GM18907 (cell line): Measurements from ENCODE around the gene TRIM69.
"Not testable (repeated sequence)": the region's sequence is repeated elsewhere in the genome, so short reads cannot be mapped to it uniquely, and the experiment has no call there.

Experiments
- ATAC-seq: cut with Tn5 transposase; IDR thresholded peaks from one replicate; pipeline ENCODE4 v1.9.1; 2021; ENCODE audit warnings: mild to moderate bottlenecking, moderate library complexity; ENCODE audit not compliant: unreplicated experiment

Gene TRIM69

DNA sequence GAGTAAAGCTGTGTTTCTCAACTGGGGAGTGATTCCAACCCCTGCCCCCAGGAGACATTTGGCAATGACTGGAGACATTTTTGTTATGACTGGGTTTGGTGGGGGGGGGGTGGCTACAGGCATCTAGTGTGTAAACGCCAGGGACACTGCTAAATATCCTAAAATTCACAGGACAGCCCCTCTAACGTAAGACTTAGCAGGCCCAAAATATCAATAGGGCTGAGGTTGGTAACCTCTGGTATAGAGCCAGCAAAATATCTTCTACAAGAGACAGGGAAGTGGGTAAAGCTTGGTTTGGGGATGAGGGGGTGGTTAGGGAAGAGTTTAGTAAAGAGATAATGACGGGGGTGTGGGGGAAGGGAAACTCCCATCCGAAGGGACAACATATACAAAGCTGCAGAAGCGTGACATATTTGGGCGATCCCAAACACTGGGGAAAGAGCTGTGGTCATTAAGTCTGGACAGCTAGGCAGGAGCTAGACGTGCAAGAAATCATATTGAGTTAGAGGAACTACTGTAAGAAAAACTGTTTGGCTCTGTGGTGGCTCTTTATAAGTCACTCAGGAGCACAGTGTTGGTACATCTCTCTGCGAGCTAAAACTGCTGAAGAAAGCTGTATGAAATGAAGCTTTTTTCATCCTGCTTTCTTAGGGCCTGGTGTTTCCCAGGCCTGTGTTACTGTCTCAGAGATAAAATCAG lies 697 bp upstream of the TRIM69 start:
- ATAC-seq: peak; percentile 39

DNA sequence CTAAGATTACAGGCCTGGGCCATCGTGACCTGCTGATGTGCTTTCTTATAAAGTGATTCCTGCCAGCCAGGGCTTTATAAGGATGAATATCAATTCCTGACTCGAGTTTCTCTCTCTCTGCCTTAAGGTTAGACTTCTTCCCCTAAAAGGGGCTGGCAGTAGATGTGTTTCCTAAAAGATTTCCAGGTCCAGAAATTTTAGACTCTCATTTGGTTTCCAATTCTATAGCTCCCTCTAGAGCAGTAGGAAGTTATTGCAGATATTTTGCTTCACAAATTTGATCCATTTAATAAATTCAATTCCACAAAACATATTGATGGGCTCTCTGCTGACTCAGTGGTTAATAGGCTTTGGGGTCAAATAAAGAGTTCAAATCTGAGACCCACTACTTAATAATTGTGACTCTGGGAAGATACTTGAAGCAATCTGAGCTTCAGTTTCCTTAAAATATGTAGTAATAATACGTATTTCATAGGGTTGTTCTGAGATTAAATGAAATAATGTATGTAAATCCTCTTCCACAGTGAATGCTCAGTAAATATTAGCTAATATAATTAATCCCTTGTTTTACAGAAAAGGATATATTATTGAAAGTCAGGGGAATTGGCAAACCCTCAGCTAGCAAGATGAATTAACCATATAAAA lies 2.1 kb downstream of the TRIM69 start:
- no peak for ATAC-seq

DNA sequence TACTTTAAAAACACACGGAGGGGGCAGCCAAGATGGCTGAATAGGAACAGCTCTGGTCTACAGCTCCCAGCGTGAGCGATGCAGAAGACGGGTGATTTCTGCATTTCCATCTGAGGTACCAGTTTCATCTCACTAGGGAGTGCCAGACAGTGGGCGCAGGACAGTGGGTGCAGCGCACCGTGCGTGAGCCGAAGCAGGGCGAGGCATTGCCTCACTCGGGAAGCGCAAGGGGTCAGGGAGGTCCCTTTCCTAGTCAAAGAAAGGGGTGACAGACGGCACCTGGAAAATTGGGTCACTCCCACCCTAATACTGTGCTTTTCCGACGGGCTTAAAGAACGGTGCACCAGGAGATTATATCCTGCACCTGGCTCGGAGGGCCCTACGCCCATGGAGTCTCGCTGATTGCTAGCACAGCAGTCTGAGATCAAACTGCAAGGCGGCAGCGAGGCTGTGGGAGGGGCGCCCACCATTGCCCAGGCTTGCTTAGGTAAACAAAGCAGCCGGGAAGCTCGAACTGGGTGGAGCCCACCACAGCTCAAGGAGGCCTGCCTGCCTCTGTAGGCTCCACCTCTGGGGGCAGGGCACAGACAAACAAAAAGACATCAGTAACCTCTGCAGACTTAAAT lies 3.0 kb downstream of the TRIM69 start:
- not testable (repeated sequence) for ATAC-seq

DNA sequence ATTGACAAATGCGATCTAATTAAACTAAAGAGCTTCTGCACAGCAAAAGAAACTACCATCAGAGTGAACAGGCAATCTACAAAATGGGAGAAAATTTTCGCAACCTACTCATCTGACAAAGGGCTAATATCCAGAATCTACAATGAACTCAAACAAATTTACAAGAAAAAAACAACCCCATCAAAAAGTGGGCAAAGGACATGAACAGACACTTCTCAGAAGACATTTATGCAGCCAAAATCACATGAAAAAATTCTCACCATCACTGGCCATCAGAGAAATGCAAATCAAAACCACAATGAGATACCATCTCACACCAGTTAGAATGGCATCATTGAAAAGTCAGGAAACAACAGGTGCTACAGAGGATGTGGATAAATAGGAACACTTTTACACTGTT lies 7.1 kb downstream of the TRIM69 start:
- ATAC-seq: not testable (repeated sequence)

DNA sequence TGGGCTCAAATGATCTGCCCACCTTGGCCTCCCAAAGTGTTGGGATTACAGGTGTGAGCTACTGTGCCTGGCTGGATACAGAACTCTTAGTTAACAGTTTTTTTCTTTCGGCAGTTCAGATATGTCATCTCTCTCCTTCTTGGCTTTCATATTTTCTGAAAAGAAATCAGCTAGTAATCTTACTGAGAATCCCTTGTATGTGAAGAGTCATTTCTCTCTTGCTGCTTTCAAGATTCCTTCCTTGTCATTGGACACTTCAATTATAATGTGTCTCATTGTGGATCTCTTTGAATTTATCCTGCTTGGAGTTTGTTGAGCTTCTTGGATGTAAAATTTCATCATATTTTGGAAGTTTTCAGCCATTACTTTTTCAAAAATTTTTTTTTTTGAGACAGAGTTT lies 17.0 kb downstream of the TRIM69 start:
- ATAC-seq: no peak

DNA sequence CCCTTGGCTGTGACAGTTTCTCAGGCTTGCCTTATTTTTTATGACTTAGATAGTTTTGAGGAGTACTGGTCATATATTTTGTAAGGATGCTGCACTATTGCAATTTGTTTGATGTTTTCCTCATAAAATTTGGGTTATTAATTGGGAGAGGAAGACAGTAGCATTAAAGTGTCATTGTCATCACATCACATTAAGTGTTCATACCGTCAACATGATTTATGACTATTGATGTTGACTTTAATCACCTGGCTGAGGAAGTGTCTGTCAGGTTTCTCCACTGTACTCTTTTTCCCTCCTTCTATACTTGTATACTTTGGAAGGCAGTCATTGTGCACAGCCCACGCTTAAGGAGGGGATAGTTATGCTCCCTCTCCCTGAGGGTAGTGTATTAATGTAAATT lies 26.9 kb downstream of the TRIM69 start:
- no peak for ATAC-seq

DNA sequence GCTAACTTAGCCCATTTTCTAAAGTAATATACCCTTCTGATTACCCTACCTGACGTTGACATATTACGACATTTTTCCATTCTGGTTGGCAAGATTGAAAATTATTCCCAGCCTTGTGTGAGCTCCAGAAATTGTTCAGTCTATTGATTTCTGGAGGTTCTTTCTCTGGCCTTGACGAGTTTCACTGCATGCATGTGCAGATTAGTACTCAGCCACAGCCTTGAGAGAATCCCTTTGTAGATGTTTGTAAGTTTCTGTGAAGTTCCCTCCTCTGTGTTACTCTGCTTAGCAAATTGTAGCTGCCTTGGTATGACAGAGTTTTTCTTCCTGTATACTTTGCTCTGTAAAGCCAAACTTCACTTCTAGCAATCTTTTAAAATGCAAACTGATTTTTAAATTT lies 27.5 kb downstream of the TRIM69 start:
- no peak for ATAC-seq

DNA sequence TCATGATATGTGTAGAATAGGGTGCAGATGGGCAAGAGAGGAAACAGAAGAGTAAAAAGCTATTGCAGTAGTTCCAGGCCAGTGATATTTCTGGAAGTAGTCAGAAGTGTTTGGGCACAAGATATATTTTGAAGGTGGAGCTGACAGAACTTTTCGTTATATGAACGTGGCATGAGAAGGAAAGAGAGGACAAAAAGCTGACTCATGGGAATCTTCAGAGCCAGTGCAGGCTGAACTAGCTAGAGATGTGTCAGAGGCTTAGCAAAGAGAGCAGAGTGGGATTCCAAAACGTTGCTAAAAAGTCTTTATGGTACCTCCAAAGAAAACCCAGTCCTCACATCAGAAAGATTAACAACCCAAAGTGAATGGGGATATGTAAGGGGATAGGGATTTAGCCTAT lies 28.7 kb downstream of the TRIM69 start:
- no peak for ATAC-seq

DNA sequence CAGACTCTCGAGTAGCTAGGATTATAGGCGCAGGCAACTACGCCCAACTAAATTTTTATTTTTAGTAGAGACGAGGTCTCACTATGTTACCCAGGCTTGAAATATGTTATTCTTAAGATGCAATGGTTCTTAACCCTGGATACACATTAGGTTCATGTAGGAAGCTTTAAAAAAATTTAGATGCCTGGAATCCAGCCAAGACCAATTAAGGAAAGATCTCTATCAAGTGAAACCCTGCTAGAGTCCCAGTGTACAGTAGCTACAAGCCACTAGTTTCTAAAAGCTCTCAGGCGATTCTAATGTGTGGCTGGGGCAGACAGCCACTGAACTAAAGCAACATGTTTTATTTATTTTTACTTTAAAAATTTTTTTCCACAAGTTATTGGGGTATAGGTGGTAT lies 33.2 kb downstream of the TRIM69 start:
- no peak for ATAC-seq

DNA sequence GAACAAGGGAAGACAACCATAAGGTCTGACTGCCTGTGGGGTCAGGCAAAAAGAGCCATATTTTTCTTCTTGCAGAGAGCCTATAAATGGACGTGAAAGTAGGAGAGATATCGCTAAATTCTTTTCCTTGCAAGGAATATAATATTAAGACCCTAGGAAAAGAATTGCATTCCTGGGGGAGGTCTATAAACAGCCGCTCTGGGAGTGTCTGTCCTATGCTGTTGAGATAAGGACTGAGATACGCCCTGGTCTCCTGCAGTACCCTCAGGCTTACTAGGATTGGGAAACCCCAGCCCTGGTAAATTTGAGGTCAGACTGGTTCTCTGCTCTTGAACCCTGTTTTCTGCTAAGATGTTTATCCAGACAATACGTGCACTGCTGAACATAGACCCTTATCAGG lies 34.4 kb downstream of the TRIM69 start:
- ATAC-seq: not testable (repeated sequence)

DNA sequence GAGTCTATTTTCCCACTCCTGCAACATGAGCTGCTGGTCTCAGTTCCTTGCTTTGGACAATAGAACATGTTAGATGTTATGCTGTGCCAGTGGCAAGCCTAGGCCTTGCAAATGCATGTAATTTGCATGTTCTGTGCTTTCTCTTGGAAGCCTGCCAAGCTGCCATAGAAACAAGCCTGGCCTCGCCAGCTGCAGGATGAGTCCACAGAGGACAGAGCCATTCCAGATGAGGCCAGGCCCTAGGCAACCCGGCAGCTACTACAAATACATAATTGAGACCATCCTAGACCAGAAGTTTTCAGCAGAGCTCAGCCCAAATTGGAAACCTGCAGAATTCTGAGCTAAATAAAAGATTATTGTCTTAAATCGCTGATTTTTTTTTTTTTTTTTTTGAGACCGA lies 39.6 kb downstream of the TRIM69 start:
- no peak for ATAC-seq

DNA sequence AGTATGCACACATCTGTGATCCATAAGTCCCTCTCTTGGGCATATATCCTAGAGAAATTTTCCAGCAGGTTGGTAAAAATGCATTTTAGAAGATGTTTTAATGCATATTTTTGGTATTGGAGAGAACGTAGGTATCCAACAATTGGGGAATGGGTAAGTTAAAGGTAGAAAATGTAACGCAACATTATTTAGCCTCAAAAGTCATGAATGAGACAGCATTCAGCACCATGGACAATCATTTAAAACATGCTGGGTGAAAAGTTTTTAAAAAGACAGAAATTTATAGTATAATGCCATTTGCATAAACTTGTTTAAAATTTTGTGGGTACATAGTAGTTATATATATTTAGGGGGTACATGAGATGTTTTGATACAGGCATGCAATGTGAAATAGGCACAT lies 43.4 kb downstream of the TRIM69 start:
- no peak for ATAC-seq

DNA sequence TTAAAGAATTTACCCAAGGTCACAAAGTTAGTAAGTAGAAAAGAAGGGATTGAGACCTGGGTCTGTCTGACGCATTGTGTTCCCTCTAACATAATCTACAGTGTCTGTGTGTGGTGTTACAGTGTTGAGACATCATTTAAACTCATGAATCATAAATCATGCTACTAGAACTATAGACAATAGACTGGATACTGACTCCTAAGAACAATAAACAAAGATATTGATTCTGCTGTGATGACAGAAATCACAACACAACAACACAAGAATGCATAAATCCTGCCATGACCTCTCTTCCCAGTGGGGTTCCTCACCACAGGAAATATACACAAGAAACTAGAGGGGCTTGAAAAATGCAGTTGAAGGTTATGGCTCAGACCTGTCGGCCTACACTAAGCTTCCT lies 44.3 kb downstream of the TRIM69 start:
- no peak for ATAC-seq

DNA sequence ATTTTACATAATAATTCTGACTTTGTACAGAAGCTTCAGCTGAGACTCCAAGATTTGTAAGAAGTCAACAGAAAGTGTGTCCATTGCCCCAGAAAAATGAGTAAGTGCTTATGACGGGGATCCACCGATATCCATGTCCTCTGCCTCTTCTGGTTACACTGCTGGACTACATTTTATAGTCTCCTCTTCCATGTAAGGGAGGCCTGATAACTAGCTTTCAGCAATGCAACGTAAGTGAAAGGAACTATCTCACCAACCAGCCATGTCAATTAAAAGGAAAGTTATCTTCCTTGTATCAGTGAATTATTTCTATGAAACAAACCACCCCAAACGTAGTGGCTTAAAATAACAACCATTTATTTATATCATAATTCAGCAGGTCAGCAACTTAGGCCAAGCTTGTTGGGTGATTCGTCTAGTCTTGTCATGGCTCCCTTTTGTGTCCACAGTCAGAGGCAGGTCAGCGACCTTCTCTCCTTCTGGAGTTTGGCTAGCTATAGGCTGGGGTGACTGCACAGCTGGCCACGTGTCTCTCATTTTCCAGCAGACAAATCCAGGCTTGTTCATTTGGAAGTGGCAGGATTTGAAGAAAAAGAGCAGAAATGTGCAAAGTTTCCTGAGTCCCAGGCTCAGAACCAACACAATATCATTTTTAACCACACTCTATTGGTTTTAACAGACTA lies 44.9 kb downstream of the TRIM69 start:
- no peak for ATAC-seq

DNA sequence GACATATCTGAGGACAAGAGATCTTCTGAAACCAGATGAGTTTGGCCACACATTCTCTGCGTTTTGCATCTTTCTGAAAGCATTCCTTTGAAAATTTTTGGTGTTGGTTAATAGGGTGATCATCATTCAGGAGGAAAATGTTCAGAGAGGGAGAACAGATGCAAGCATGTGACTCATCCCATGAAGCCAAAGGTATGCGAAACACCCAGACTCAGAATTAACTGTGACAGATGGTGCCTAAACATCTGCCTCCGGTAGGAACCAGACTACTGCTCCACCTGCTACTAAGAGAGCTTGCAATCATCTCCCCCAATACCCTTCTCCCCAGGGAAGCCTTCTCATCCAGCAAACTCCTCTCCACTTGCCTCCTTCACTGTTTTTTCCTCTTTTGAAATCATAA lies 46.2 kb downstream of the TRIM69 start:
- no peak for ATAC-seq

DNA sequence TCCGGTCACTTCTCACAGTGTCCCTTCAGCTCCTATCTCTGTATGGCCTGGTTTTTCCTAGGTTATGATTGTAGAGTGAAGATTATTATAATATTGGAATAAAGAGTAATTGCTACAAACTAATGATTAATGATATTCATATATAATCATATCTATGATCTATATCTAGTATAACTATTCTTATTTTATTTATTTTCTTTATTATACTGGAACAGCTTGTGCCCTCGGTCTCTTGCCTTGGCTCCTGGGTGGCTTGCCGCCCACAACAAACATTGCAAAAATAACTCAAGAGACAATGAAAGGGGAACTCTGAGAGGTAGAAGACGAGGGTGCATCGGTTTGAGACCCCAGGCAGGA lies 48.6 kb downstream of the TRIM69 start:
- ATAC-seq: not testable (repeated sequence)

DNA sequence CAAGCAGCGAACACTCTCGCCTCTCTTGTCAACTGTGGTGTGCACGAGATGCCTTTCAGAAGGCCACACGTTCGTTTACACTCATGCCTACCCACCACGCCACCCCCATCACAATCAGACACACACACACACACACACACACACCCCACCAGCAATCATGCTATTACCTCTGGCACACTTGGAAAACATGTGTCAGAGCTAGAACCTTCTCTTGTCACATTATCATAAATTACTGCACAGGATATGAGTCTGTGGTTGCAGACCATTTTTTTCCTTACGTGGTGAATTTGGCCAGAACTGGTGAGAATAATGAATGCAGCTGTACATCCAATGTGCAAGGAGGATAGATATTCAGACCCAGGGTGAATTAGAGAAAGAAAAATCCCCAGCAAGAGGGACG lies 52.4 kb downstream of the TRIM69 start:
- no peak for ATAC-seq

DNA sequence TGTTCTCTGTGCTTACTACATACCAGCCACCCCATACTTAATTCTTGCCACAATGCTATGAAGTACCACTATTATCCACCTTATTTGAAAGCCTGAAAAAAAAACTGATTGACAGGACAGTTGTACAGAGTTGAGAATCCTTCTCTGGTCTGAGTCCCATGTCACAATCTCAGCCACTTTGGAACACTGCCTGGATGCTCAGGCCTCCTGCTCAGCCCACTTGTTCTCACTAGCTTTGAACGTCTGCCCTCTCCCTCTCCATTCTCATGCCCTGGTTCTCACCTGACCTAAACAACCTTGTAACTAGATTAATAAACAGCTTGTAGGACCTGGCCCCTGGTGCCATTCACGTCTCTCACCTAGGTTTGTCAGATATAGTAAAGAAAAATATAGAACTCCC lies 53.9 kb downstream of the TRIM69 start:
- ATAC-seq: no peak

DNA sequence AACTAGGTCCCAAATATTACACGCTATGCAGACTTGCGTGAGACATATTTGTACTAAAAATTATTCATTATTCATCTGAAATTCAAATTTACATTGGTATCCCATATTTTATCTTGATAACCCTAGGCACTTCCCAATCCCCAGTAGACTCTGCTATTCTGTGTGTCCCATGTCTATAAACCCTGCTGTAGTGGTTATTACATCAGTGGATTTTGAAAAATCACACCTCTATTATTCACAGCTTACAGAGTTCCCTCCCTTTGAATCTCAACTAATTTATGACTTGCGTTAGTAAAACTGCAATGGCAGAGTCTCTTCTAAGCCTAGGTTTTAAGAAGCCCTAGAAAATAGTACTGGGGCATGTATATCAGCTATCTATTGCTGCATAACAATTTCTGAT lies 54.3 kb downstream of the TRIM69 start:
- no peak for ATAC-seq

DNA sequence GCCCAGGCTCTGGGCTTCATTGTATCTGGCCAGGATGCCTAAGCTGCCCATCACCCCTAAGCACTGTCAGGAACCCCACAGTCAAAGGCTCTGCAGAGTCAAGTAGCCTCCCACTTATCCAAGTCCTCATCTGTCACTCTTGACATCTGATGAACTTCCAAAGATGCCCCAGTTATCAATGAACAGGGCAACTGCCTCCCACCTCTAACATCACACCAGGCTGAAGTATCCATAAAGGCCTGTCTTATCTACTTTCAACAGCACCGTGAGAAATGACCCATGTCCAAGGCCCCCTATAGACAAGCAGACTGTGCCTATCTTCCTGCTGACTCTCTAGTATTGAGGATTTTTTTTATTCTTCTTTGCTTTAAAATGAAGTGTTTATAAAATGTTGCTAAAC lies 56.4 kb downstream of the TRIM69 start:
- ATAC-seq: no peak

DNA sequence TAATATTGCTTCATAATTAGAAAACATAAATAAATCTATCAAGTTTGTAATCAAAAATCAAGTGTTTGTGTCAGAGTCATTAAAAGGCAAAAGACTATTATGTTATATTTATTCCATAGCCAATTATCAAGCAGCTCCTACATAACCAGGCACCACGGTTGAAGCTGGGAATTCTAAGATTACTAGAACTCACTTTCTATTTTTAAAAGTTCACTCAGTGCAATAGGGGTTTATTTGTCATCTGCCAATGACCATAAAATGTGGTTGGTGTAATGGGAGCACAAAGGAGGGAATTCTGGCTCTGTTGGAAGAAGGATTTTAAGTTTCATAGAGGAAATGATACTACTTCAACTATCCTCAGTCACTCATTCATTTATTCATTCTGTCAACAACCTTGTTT lies 57.7 kb downstream of the TRIM69 start:
- ATAC-seq: no peak

DNA sequence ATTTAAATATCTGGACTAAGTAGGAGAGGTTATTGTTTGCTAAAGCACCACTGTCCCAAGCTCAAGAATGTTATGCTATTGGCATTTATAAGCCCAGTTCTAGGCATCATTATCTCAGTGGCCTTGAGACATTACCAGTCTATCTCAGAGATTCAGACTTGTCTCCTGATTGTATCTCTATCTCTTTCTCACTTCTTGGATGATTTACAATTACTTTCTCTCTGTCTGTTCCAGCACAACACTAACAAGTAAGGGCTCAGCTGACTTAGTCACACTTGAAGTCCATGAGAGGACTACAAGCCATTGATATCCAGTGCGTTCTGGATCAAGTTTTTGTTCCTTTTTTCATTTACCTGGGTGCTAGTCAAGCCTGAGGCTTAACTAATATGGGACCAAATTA lies 60.2 kb downstream of the TRIM69 start:
- no peak for ATAC-seq
